K562 (cell line): Measurements from ENCODE around the gene FCHSD1. TPM values are rescaled to one million over a fixed set of nuclear protein-coding genes. Genes with fewer than 3 reads are reported as not detected.

Experiments
- ATAC-seq: fragments of 200-7000 bp; cut with Tn5 transposase; 3 replicates; pipeline ENCODE4 v1.9.1; 2020; ENCODE audit warnings: moderate library complexity
- BruUV-seq: library from RNA; stranded (reverse); fragments of 400-500 nt; replicated peaks from 2 replicates; lab custom pipeline; 2021; lab: Mats Ljungman, UMichigan
- CTCF ChIA-PET: fragments of 300-600 bp; formaldehyde crosslinking; extraction: SDS; loops from one replicate; lab custom pipeline; 2021; ENCODE audit warnings: low intra/inter-chr PET ratio; lab: Yijun Ruan, JAX
- POLR2A ChIA-PET: fragments of 300-600, 350-650 bp; sonication (Branson Sonifier 250); formaldehyde crosslinking; extraction: SDS; loops from one replicate; lab custom pipeline; 2021; ENCODE audit warnings: antibody characterized with exemption, inconsistent platforms; lab: Yijun Ruan, JAX
- DNase-seq, 4 experiments: peaks; one replicate each; pipeline versions ENCODE4 v3.0.0 to v3.0.0-alpha.2; 2011 to 2018; ENCODE audit warnings: low spot score in 3 of 4, mixed read lengths in 3 of 4; ENCODE audit errors: extremely low read depth in 1 of 4
- FAIRE-seq: peaks from 2 replicates; lab custom pipeline; 2011; peaks lifted over from hg19 to GRCh38; lab: Jason Lieb, UNC
- H2AFZ ChIP-seq: 2 replicates; pipeline ENCODE4 v1.6.0; 2011; ENCODE audit warnings: low read depth, low read length, control low read depth, inconsistent platforms
- H3K27ac ChIP-seq: fragments of 200-600 bp; 3 replicates; pipeline ENCODE4 v1.8.0; 2011; ENCODE audit warnings: low read depth, mild to moderate bottlenecking, control low read depth, inconsistent platforms, low read length, moderate library complexity, mixed read lengths; ENCODE audit errors: extremely low read depth
- H3K27me3 ChIP-seq, 2 experiments: fragments of 300-600 bp in 1 of 2; 2 replicates in 1 of 2; 3 replicates in 1 of 2; pipeline versions ENCODE4 v1.6.0 to v1.8.0; 2011; ENCODE audit warnings: inconsistent platforms in 2 of 2, low read length in 2 of 2, mild to moderate bottlenecking in 1 of 2, mixed read lengths in 1 of 2, moderate library complexity in 1 of 2; ENCODE audit not compliant: control insufficient read depth in 2 of 2, insufficient read depth in 2 of 2
- H3K36me3 ChIP-seq: fragments of 300-600 bp; 3 replicates; pipeline ENCODE4 v1.8.0; 2011; ENCODE audit warnings: mild to moderate bottlenecking, low read length, inconsistent platforms; ENCODE audit not compliant: control insufficient read depth, insufficient read depth
- H3K4me1 ChIP-seq, 2 experiments: fragments of 200-600 bp in 1 of 2; replicated peaks in 1 of 2; 2 replicates in 1 of 2; 3 replicates in 1 of 2; pipeline versions ENCODE4 v1.5.1 to v1.8.0; 2011; ENCODE audit warnings: inconsistent platforms in 2 of 2, low read length in 2 of 2, mild to moderate bottlenecking in 1 of 2, mixed read lengths in 1 of 2, moderate library complexity in 1 of 2; ENCODE audit not compliant: control insufficient read depth in 2 of 2, insufficient read depth in 2 of 2
- H3K4me2 ChIP-seq: 2 replicates; pipeline ENCODE4 v1.6.1; 2011; ENCODE audit warnings: low read length, control low read depth, inconsistent platforms, mixed read lengths; ENCODE audit not compliant: insufficient read depth
- H3K4me3 ChIP-seq: fragments of 200-600 bp; sonication (generic), shearing (Covaris generic); 2 replicates; pipeline ENCODE4 v1.5.1; 2016; ENCODE audit warnings: control low read depth, inconsistent platforms
- H3K79me2 ChIP-seq: fragments of 200-600 bp; 3 replicates; pipeline ENCODE4 v1.8.0; 2011; ENCODE audit warnings: low read length, inconsistent platforms; ENCODE audit not compliant: control insufficient read depth, insufficient read depth
- H3K9ac ChIP-seq, 2 experiments: 2 replicates each; pipeline versions ENCODE4 v1.6.0 to v1.6.1; 2011; ENCODE audit warnings: low read depth in 2 of 2, low read length in 2 of 2, control low read depth in 1 of 2, inconsistent platforms in 1 of 2, mild to moderate bottlenecking in 1 of 2, mixed read lengths in 1 of 2; ENCODE audit not compliant: insufficient read depth in 1 of 2
- H3K9me1 ChIP-seq: one replicate; pipeline ENCODE4 v1.6.0; 2011; ENCODE audit warnings: inconsistent platforms, mild to moderate bottlenecking, low read length, moderate library complexity; ENCODE audit not compliant: control insufficient read depth, insufficient read depth
- H3K9me3 ChIP-seq: replicated peaks from 2 replicates; pipeline ENCODE4 v1.5.1; 2011; ENCODE audit warnings: low read depth, low read length, inconsistent platforms; ENCODE audit not compliant: control insufficient read depth, insufficient read depth
- H4K20me1 ChIP-seq: replicated peaks from 2 replicates; pipeline ENCODE4 v1.6.1; 2011; ENCODE audit warnings: low read length, inconsistent platforms, mixed read lengths; ENCODE audit not compliant: control insufficient read depth, insufficient read depth
- CBFB ChIP-seq: sonication (generic); formaldehyde crosslinking; IDR thresholded peaks from 2 replicates; pipeline ENCODE4 v1.4.0; 2020; ENCODE audit warnings: mild to moderate bottlenecking, missing genetic modification reagents
- DLX4 ChIP-seq: fragments of 250-450 bp; sonication (Bioruptor Pico); IDR thresholded peaks from 2 replicates; pipeline ENCODE4 v1.6.1; 2021; ENCODE audit warnings: mild to moderate bottlenecking
- ETV6 ChIP-seq, 3 experiments: fragments of 150-350 bp in 1 of 3; sonication (generic) in 1 of 3; formaldehyde crosslinking in 1 of 3; IDR thresholded peaks; 2 replicates each; pipeline versions ENCODE4 v1.6.1 to v1.8.0; 2014 to 2022; ENCODE audit warnings: borderline replicate concordance in 2 of 3, low read depth in 2 of 3, antibody characterized with exemption in 1 of 3, low read length in 1 of 3, mild to moderate bottlenecking in 1 of 3, missing genetic modification reagents in 1 of 3
- HES1 ChIP-seq: fragments of 450-650 bp; IDR thresholded peaks from 2 replicates; pipeline ENCODE4 v1.6.1; 2016; ENCODE audit warnings: low read depth, mild to moderate bottlenecking, moderate library complexity
- HIVEP1 ChIP-seq: fragments of 250-450 bp; sonication (Bioruptor Pico); IDR thresholded peaks from 2 replicates; pipeline ENCODE4 v1.4.0; 2020; ENCODE audit warnings: mild to moderate bottlenecking
- JUNB ChIP-seq: fragments of 450-650 bp; formaldehyde crosslinking; conservative IDR thresholded peaks from 2 replicates; pipeline ENCODE4 v1.4.0; 2020; ENCODE audit warnings: mild to moderate bottlenecking
- LCOR ChIP-seq: sonication (generic); formaldehyde crosslinking; IDR thresholded peaks from 2 replicates; pipeline ENCODE4 v1.8.0; 2022; ENCODE audit warnings: mild to moderate bottlenecking, missing genetic modification reagents
- NR3C1 ChIP-seq: sonication (generic); formaldehyde crosslinking; IDR thresholded peaks from 2 replicates; pipeline ENCODE4 v1.8.1; 2022; ENCODE audit warnings: missing genetic modification reagents
- ZBTB12 ChIP-seq: fragments of 250-450 bp; sonication (Bioruptor Pico); IDR thresholded peaks from 2 replicates; pipeline ENCODE4 v1.4.0; 2020
- ZNF3 ChIP-seq: fragments of 250-450 bp; sonication (Bioruptor Pico); IDR thresholded peaks from 2 replicates; pipeline ENCODE4 v1.5.0; 2021; ENCODE audit warnings: mild to moderate bottlenecking, moderate library complexity
- WGBS: fragments of 100-300 bp; shearing (Covaris generic); methylation state at CpG from one replicate; pipeline ENCODE4 v1.1.6; 2016; ENCODE audit warnings: low coverage, mixed read lengths; ENCODE audit not compliant: insufficient coverage; ENCODE audit errors: missing lambda C conversion rate; 5-methylcytosine and 5-hydroxymethylcytosine counted together
- in situ Hi-C: fragments of 300-500 bp; cut with MboI; formaldehyde crosslinking; loops from 4 replicates; pipeline ENCODE4 v1.15.0; 2018; ENCODE audit warnings: inconsistent platforms, mixed read lengths
- intact Hi-C: fragments of 100-400 bp; cut with micrococcal nuclease; formaldehyde crosslinking; loops from 2 replicates; pipeline ENCODE4 v1.14.2; 2022
- polyA plus RNA-seq, 8 experiments: library from polyadenylated mRNA; depleted of rRNA in 4 of 8; stranded (reverse) in 5 of 8; unstranded in 3 of 8; fragments of >200 nt; fragmentation: Nextera tagmentation in 2 of 8; fragmentation: Illumina TruSeq in 1 of 8; extraction: Ambion mirVana in 2 of 8; extraction: Trizol in 1 of 8; gene quantifications; 2 replicates each; pipeline versions ENCODE4 v1.2.1 to v1.2.3, GENCODE V29; 2011 to 2014; ENCODE audit warnings: inconsistent platforms in 1 of 8, missing spikeins in 1 of 8
- total RNA-seq, 7 experiments: library from RNA; depleted of rRNA in 6 of 7; stranded (reverse); fragments of >200 nt in 6 of 7; fragmentation: Illumina TruSeq in 2 of 7; extraction: Trizol in 2 of 7; gene quantifications; 2 replicates each; pipeline versions ENCODE4 v1.2.1 to v1.2.3, GENCODE V29; 2011 to 2021; ENCODE audit warnings: low replicate concordance in 1 of 7
- TF ChIP-seq, protein P1 (sequence below): fragments of 450-650 bp; IDR thresholded peaks from 2 replicates; pipeline ENCODE4 v1.6.1; 2017; ENCODE audit warnings: antibody characterized with exemption

Gene FCHSD1
- total and polyA plus RNA-seq, 9 of the 15 experiments (the other 6 are each of a cell fraction or from before 2014, with no cell fraction given): 0.35 to 37.5 (median 13.6) TPM

GRCh38 chr5:141628175-141628788, 22.9 kb downstream of the FCHSD1 start:
- POLR2A ChIA-PET: interaction anchor here (0.6 kb wide), 1 partner anchor 18 kb away, joined by 6 read pairs; no protein-coding TSS in a partner anchor

GRCh38 chr5:141623611-141624010, 27.6 kb downstream of the FCHSD1 start:
- Histone ChIP-seq H3K9me1 (no peaks in the 10 kb centered on the region), H3K4me1 (peaks cover 0 to 3% of the 10 kb centered on the region in 2 experiments; a peak in 2 of 5 replicates), H3K9ac (no peak overlapping the region), H3K36me3 (peaks cover 91% of the 10 kb centered on the region), H3K9me3 (no peaks in the 10 kb centered on the region), H4K20me1 (no peaks in the 10 kb centered on the region), H3K4me3 (no peak overlapping the region), H2AFZ (no peak overlapping the region), H3K79me2 (peaks cover 5% of the 10 kb centered on the region), H3K27ac (no peak overlapping the region), H3K27me3 (no peaks in the 10 kb centered on the region), H3K4me2 (no peak overlapping the region)
- FAIRE-seq: no peak
- DNase-seq: no peak
- BruUV-seq: no TSS peak
- intact Hi-C loops (no loop called here), in situ Hi-C loops (no loop called here)
- 98% methylated on average over 5 of the region's 5 CpGs for WGBS
- ChIA-PET POLR2A (no interaction called here), CTCF (interaction anchor here (0.6 kb wide), 1 partner anchor 55 kb away, joined by 4 read pairs; no protein-coding TSS in a partner anchor)
- no peak for ATAC-seq
- TF ChIP-seq HES1: no peak
- no peak for TF ChIP-seq JUNB (CRISPR knock-in tag)
- TF ChIP-seq, protein P1, sequence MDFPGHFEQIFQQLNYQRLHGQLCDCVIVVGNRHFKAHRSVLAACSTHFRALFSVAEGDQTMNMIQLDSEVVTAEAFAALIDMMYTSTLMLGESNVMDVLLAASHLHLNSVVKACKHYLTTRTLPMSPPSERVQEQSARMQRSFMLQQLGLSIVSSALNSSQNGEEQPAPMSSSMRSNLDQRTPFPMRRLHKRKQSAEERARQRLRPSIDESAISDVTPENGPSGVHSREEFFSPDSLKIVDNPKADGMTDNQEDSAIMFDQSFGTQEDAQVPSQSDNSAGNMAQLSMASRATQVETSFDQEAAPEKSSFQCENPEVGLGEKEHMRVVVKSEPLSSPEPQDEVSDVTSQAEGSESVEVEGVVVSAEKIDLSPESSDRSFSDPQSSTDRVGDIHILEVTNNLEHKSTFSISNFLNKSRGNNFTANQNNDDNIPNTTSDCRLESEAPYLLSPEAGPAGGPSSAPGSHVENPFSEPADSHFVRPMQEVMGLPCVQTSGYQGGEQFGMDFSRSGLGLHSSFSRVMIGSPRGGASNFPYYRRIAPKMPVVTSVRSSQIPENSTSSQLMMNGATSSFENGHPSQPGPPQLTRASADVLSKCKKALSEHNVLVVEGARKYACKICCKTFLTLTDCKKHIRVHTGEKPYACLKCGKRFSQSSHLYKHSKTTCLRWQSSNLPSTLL: no peak
- no peak for TF ChIP-seq ZNF3 (CRISPR knock-in tag)
- no peak for TF ChIP-seq ETV6 (IDR thresholded peaks at IDR 0.05; ENCODE audit: borderline replicate concordance in 1 of 2, low read depth in 2 of 2, low read length in 1 of 2)
- TF ChIP-seq ETV6 (CRISPR knock-in tag; IDR thresholded peaks at IDR 0.05; ENCODE audit: borderline replicate concordance): no peak
- no peak for TF ChIP-seq NR3C1 (CRISPR knock-in tag)
- TF ChIP-seq ZBTB12 (CRISPR knock-in tag): no peak

More at GRCh38 chr5:141628175-141628788, 22.9 kb downstream of the FCHSD1 start:
- intact Hi-C loops (no loop called here), in situ Hi-C loops (no loop called here)
- H3K27ac ChIP-seq: no peak overlapping the region
- TF ChIP-seq HIVEP1 (CRISPR knock-in tag): no peak
- no peak for TF ChIP-seq LCOR (CRISPR knock-in tag)
- no peak for TF ChIP-seq DLX4 (CRISPR knock-in tag)
- TF ChIP-seq CBFB (CRISPR knock-in tag): no peak
- 98% methylated on average over 4 of the region's 6 CpGs for WGBS
- H3K9me1 ChIP-seq: no peaks in the 10 kb centered on the region
- peaks cover 0 to 5% of the 10 kb centered on the region in 2 experiments; a peak in 2 of 5 replicates for H3K4me1 ChIP-seq
- FAIRE-seq (no peak), ATAC-seq (no peak), DNase-seq (no peak)
- H3K27me3 ChIP-seq: no peaks in the 10 kb centered on the region
- no peak overlapping the region for H2AFZ ChIP-seq
- no TSS peak for BruUV-seq
- no peak overlapping the region for H3K9ac ChIP-seq
- no peak overlapping the region for H3K4me2 ChIP-seq
- H4K20me1 ChIP-seq: no peaks in the 10 kb centered on the region
- H3K4me3 ChIP-seq: no peak overlapping the region
- H3K9me3 ChIP-seq: no peaks in the 10 kb centered on the region
- peaks cover 96% of the 10 kb centered on the region for H3K36me3 ChIP-seq
- CTCF ChIA-PET: no interaction called here
- peaks cover 39% of the 10 kb centered on the region for H3K79me2 ChIP-seq
